Esophagus muscularis mucosa (tissue), 4 donors: Measurements from ENCODE around the gene MEIS1. TPM values are rescaled to one million over a fixed set of nuclear protein-coding genes. Genes with fewer than 3 reads are reported as not detected.

Source experiments
- DNase-seq: peaks from one replicate; pipeline ENCODE4 v3.0.0-alpha.2; 2017; ENCODE audit errors: extremely low spot score
- H3K27ac ChIP-seq, 4 donors: fragments of 200-600 bp; sonication (generic); replicated peaks in 1 of 4; 1 replicate in 3 of 4; 2 replicates in 1 of 4; pipeline ENCODE4 v1.5.1; 2016 to 2019; ENCODE audit warnings: mild to moderate bottlenecking in 1 of 4
- H3K27me3 ChIP-seq, 4 donors: fragments of 200-600 bp; sonication (generic); one replicate each; pipeline versions ENCODE4 v1.5.1 to v1.6.0; 2016 to 2019
- H3K36me3 ChIP-seq, 4 donors: fragments of 200-600 bp; sonication (generic); one replicate each; pipeline ENCODE4 v1.5.1; 2016 to 2019
- H3K4me1 ChIP-seq, 4 donors: fragments of 200-600 bp; sonication (generic); one replicate each; pipeline ENCODE4 v1.5.1; 2016 to 2019
- H3K4me3 ChIP-seq, 4 donors: fragments of 200-600 bp; sonication (generic); 1 replicate in 2 of 4; 2 replicates in 2 of 4; pipeline ENCODE4 v1.5.1; 2016 to 2019; ENCODE audit warnings: mild to moderate bottlenecking in 4 of 4, moderate library complexity in 1 of 4
- H3K9me3 ChIP-seq, 4 donors: fragments of 200-600 bp; sonication (generic); 1 replicate in 3 of 4; 2 replicates in 1 of 4; pipeline ENCODE4 v1.5.1; 2016 to 2019
- EP300 ChIP-seq: sonication (generic); formaldehyde crosslinking; IDR thresholded peaks from one replicate; pipeline ENCODE4 v1.6.1; 2017; ENCODE audit warnings: antibody characterized with exemption
- POLR2A ChIP-seq: fragments of 450-650 bp; IDR thresholded peaks from one replicate; pipeline ENCODE4 v1.6.1; 2017; ENCODE audit warnings: antibody characterized with exemption, moderate library complexity, mild to moderate bottlenecking, low read depth
- POLR2AphosphoS5 ChIP-seq, 2 donors: sonication (generic); formaldehyde crosslinking; IDR thresholded peaks; one replicate each; pipeline ENCODE4 v1.6.1; 2017; ENCODE audit warnings: antibody characterized with exemption in 2 of 2
- WGBS: methylation state at CpG from one replicate; pipeline ENCODE4 v1.1.5; 2018; 5-methylcytosine and 5-hydroxymethylcytosine counted together
- intact Hi-C: fragments of 100-400 bp; cut with DNase I; formaldehyde crosslinking; loops from one replicate; pipeline ENCODE4 v1.15.1; 2023
- total RNA-seq, 4 donors: library from RNA; depleted of rRNA; stranded (reverse); fragments of >200 nt; gene quantifications; one replicate each; pipeline versions ENCODE4 v1.1.0 to v1.2.1, GENCODE V29; 2016
- TF ChIP-seq, protein P1 (sequence below), 3 experiments: fragments of 200-600 bp in 2 of 3; fragments of 450-650 bp in 1 of 3; sonication (generic) in 2 of 3; IDR thresholded peaks; one replicate each; pipeline ENCODE4 v1.5.1; 2017 to 2019; ENCODE audit warnings: antibody characterized with exemption in 3 of 3, mild to moderate bottlenecking in 2 of 3, moderate library complexity in 1 of 3

MEIS1 gene
- total RNA-seq, 4 donors from 2014 or later = 89.8 to 166 (median 132) TPM

GRCh38 chr2:66602341-66602740 lies 167.4 kb downstream of the MEIS1 start:
- Histone ChIP-seq H3K36me3 (no peaks in the 10 kb centered on the region), H3K4me1 (peaks cover 0 to 11% (median 0%) of the 10 kb centered on the region in 4 donors), H3K9me3 (peaks cover 0 to 5% (median 2%) of the 10 kb centered on the region in 4 donors), H3K4me3 (no peak overlapping the region), H3K27me3 (no peaks in the 10 kb centered on the region), H3K27ac (no peak overlapping the region)
- TF ChIP-seq POLR2AphosphoS5 (IDR thresholded peaks at IDR 0.05) = no peak
- no peak for TF ChIP-seq EP300
- TF ChIP-seq POLR2A = no peak
- TF ChIP-seq, protein P1, sequence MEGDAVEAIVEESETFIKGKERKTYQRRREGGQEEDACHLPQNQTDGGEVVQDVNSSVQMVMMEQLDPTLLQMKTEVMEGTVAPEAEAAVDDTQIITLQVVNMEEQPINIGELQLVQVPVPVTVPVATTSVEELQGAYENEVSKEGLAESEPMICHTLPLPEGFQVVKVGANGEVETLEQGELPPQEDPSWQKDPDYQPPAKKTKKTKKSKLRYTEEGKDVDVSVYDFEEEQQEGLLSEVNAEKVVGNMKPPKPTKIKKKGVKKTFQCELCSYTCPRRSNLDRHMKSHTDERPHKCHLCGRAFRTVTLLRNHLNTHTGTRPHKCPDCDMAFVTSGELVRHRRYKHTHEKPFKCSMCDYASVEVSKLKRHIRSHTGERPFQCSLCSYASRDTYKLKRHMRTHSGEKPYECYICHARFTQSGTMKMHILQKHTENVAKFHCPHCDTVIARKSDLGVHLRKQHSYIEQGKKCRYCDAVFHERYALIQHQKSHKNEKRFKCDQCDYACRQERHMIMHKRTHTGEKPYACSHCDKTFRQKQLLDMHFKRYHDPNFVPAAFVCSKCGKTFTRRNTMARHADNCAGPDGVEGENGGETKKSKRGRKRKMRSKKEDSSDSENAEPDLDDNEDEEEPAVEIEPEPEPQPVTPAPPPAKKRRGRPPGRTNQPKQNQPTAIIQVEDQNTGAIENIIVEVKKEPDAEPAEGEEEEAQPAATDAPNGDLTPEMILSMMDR (IDR thresholded peaks at IDR 0.05) = no peak
- no peak for DNase-seq
- intact Hi-C loops = no loop called here

DNA sequence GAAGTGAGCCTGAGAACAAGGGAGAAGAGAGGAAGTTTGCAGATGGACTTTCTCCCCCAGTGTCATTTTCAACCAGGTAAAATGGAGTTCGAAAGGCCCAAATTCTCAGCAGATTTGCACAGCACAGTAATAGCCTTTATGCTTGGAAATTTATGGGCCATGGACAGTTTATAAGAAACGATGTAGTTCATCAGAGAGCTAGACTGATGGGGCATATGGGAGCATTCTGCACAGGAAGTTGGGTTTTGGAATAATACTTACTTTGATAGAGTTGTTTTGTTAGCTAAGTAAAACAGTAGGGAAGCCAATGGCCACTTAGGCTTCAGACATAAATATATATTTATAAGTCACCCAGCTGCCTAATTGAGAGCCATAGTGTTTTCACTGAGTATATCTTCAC lies 169.4 kb downstream of the MEIS1 start:
- no peaks in the 10 kb centered on the region for H3K27me3 ChIP-seq
- intact Hi-C loops = no loop called here
- peaks cover 0 to 11% (median 0%) of the 10 kb centered on the region in 4 donors for H3K4me1 ChIP-seq
- WGBS = 81% methylated on average over 2 of the region's 2 CpGs
- no peak overlapping the region for H3K4me3 ChIP-seq
- DNase-seq = no peak
- TF ChIP-seq, protein P1 (IDR thresholded peaks at IDR 0.05) = no peak
- TF ChIP-seq POLR2A (no peak), EP300 (no peak), POLR2AphosphoS5 (IDR thresholded peaks at IDR 0.05) (no peak)
- no peaks in the 10 kb centered on the region for H3K9me3 ChIP-seq
- H3K36me3 ChIP-seq = no peaks in the 10 kb centered on the region
- H3K27ac ChIP-seq = no peak overlapping the region

DNA sequence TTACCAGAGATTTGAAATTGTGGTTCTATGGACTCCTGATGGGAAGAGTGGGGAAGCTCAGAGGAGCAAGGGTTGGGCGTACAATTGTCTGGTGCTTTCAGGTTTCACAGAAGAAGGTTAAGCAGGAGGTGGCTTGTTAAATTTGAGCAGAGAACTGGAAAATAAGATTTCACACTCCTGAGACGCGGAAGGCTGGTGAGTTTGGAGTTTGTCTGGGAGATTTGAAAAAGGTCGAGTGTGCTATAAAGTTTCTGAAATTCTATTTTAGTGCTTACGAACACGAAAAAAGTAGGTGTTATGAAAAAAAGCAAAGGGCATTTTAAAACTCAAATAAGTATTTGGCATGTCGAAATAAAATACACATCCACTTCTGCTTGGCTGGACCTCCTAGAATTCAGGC lies 170.1 kb downstream of the MEIS1 start:
- no peaks in the 10 kb centered on the region for H3K9me3 ChIP-seq
- H3K36me3 ChIP-seq = no peaks in the 10 kb centered on the region
- DNase-seq = no peak
- WGBS = 70% methylated on average over 7 of the region's 7 CpGs
- intact Hi-C loops = loop anchor here (5.0 kb wide), 1 partner anchor 77 kb away; no protein-coding TSS in a partner anchor
- TF ChIP-seq POLR2AphosphoS5 (IDR thresholded peaks at IDR 0.05) (no peak), POLR2A (no peak), EP300 (no peak)
- TF ChIP-seq, protein P1 (IDR thresholded peaks at IDR 0.05) = no peak
- no peaks in the 10 kb centered on the region for H3K27me3 ChIP-seq
- H3K4me1 ChIP-seq = peaks cover 0 to 11% (median 0%) of the 10 kb centered on the region in 4 donors
- H3K27ac ChIP-seq = peak overlapping the region in 3 of 4 donors; percentile 12 to 20 (median 18)
- H3K4me3 ChIP-seq = no peak overlapping the region

GRCh38 chr2:66607152-66607551 lies 172.2 kb downstream of the MEIS1 start:
- no peak overlapping the region for H3K4me3 ChIP-seq
- H3K27ac ChIP-seq = no peak overlapping the region
- H3K36me3 ChIP-seq = no peaks in the 10 kb centered on the region
- DNase-seq = no peak
- H3K4me1 ChIP-seq = peaks cover 0 to 10% (median 0%) of the 10 kb centered on the region in 4 donors
- no peaks in the 10 kb centered on the region for H3K27me3 ChIP-seq
- TF ChIP-seq POLR2AphosphoS5 (IDR thresholded peaks at IDR 0.05) = no peak
- no peak for TF ChIP-seq EP300
- TF ChIP-seq POLR2A = no peak
- TF ChIP-seq, protein P1 (IDR thresholded peaks at IDR 0.05) = no peak
- no peaks in the 10 kb centered on the region for H3K9me3 ChIP-seq
- WGBS = 96% methylated on average over 4 of the region's 4 CpGs
- intact Hi-C loops = loop anchor here (5.0 kb wide), 1 partner anchor 75 kb away; no protein-coding TSS in a partner anchor
